ENCODE results near the gene CTXN1.

- TF ChIP-seq CTCF (conservative IDR thresholded peaks at IDR 0.05; ENCODE audit: low read depth, low read length) (no peak), EZH2 (IDR thresholded peaks at IDR 0.05; ENCODE audit: borderline replicate concordance, low read depth, low read length, poor library complexity, severe bottlenecking) (no peak)
These were observed 4.8 kb upstream of the CTXN1 start for GRCh38 chr19:7930765-7931164.
